A673 (cell line): ENCODE results near the gene ODC1.
A peak's percentile ranks its signal among the peaks of the same experiment; 100 is the strongest.

Source experiments
- CTCF ChIP-seq: fragments of 300-800, 200-600 bp; sonication (generic); conservative IDR thresholded peaks from 2 replicates; pipeline ENCODE4 v1.5.1; 2017; ENCODE audit warnings: low read depth, mild to moderate bottlenecking, antibody characterized with exemption, low read length, moderate library complexity, mixed read lengths
- EZH2 ChIP-seq: fragments of 200-600 bp; sonication (generic); IDR thresholded peaks from 2 replicates; pipeline ENCODE4 v1.6.1; 2017; ENCODE audit warnings: borderline replicate concordance, low read depth, mild to moderate bottlenecking, mixed read lengths, antibody characterized with exemption, low read length; ENCODE audit not compliant: poor library complexity, severe bottlenecking

GRCh38 chr2:10448576-10449485, 704 bp upstream of the ODC1 start:
- TF ChIP-seq EZH2 (no peak), CTCF (0 out of 2 replicates have a peak, but pooled peaks have one; percentile 19)
